HG03575 (cell line): ENCODE data around the gene SUB1.

ENCODE experiments used
- ATAC-seq: cut with Tn5 transposase; IDR thresholded peaks from one replicate; pipeline ENCODE4 v1.9.1; 2021; ENCODE audit not compliant: unreplicated experiment, insufficient number of reproducible peaks, low FRiP score; ENCODE audit errors: extremely low read depth

The SUB1 gene

GRCh38 chr5:32595118-32595517 lies 9.8 kb downstream of the SUB1 start:
- no peak for ATAC-seq

- ATAC-seq: no peak
Measured at GRCh38 chr5:32597041-32597629, 11.8 kb downstream of the SUB1 start.

- no peak for ATAC-seq
Measured at GRCh38 chr5:32598260-32598937, 13.0 kb downstream of the SUB1 start.

GRCh38 chr5:32598997-32599549 lies 13.7 kb downstream of the SUB1 start:
- no peak for ATAC-seq

- no peak for ATAC-seq
Measured at GRCh38 chr5:32600054-32600622, 14.8 kb downstream of the SUB1 start.

- no peak for ATAC-seq
Measured at GRCh38 chr5:32601623-32602295, 16.4 kb downstream of the SUB1 start.

- ATAC-seq: no peak
Measured at GRCh38 chr5:32602906-32603305, 17.5 kb downstream of the SUB1 start.

GRCh38 chr5:32604800-32605765 lies 19.7 kb downstream of the SUB1 start:
- no peak for ATAC-seq

GRCh38 chr5:32605766-32606152 lies 20.4 kb downstream of the SUB1 start:
- ATAC-seq: no peak

- ATAC-seq: no peak
Measured at GRCh38 chr5:32612134-32612888, 27.0 kb downstream of the SUB1 start.

- ATAC-seq: no peak
Measured at GRCh38 chr5:32613050-32613672, 27.8 kb downstream of the SUB1 start.

GRCh38 chr5:32615236-32615635 lies 29.9 kb downstream of the SUB1 start:
- no peak for ATAC-seq

- ATAC-seq: no peak
Measured at GRCh38 chr5:32618962-32619361, 33.6 kb downstream of the SUB1 start.

- no peak for ATAC-seq
Measured at GRCh38 chr5:32621256-32621655, 35.9 kb downstream of the SUB1 start.

GRCh38 chr5:32625106-32625505 lies 39.7 kb downstream of the SUB1 start:
- no peak for ATAC-seq

- no peak for ATAC-seq
Measured at GRCh38 chr5:32625547-32625946, 40.2 kb downstream of the SUB1 start.

- no peak for ATAC-seq
Measured at GRCh38 chr5:32627219-32627870, 42.0 kb downstream of the SUB1 start.
